ENCODE data around the gene SCEL. TPM values are rescaled to one million over a fixed set of nuclear protein-coding genes. Genes with fewer than 3 reads are reported as not detected.

Gene SCEL
- total RNA-seq: not detected

GRCh38 chr13:77535448-77535847 lies at the start of gene SCEL:
TSS of gene SCEL (plus strand) at chr13:77535706. CDS start at chr13:77555876, 20,170 bp downstream.

Small RNA genes within 50 kb of the gene (small RNA-seq; reads per million reads assigned to genes)
- gene RNY3P7 (ENCODE audit: low replicate concordance) (not detected), gene SPTLC1P5 (ENCODE audit: low replicate concordance) (not detected)

Other genes starting within 250 kb of the SCEL start
- 513 TPM for gene MYCBP2, start 208.6 kb upstream of the SCEL start, total RNA-seq
- 525 TPM for gene SLAIN1, start 162.0 kb downstream of the SCEL start, total RNA-seq

Data from parietal lobe (tissue), 2 donors.